NCI-H1436 (cell line): ENCODE measurements around the gene HAUS7.
A peak's percentile ranks its signal among the peaks of the same experiment; 100 is the strongest.
"Not testable (repeated sequence)": the region's sequence is repeated elsewhere in the genome, so short reads cannot be mapped to it uniquely, and the experiment has no call there.

Experiments used
- DNase-seq: peaks from one replicate; lab custom pipeline; 2025; lab: John Stamatoyannopoulos, UW

The HAUS7 gene

DNA sequence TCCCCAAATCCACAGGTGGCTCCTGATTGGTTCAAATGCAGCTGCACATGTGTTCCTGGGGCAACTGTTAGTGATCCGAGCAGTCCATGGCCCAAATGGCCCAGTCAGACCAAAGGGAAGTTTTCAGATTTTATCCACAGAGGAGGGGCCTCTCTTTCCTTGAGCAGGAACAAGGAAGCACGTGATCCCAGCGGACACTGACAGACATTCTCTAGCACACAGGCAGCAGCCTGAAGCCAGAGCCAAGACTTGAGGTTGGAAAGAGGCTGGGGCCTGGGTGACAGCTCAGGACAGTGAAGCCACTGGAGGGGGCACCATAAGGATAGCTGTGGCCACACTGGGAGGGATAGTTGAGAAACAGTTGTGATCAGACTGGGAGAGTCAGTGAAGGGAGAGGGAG, 62.6 kb downstream of the HAUS7 start:
- DNase-seq = no peak

- DNase-seq = no peak
Measured at GRCh38 chrX:153406903-153407302, 63.5 kb downstream of the HAUS7 start.

GRCh38 chrX:153406011-153406410, 64.4 kb downstream of the HAUS7 start:
- DNase-seq = no peak

- no peak for DNase-seq
Measured at GRCh38 chrX:153405426-153405825, 65.0 kb downstream of the HAUS7 start.

GRCh38 chrX:153404333-153404732, 66.0 kb downstream of the HAUS7 start:
- not testable (repeated sequence) for DNase-seq

- no peak for DNase-seq
Measured at GRCh38 chrX:153401133-153401764, 69.1 kb downstream of the HAUS7 start, which contains the start of gene PNMA6E. Gene PNMA6E, minus strand, starts transcription at chrX:153401350. Its CDS starts 2,501 bp downstream, at chrX:153398849.

GRCh38 chrX:153400146-153401132, 69.9 kb downstream of the HAUS7 start:
- DNase-seq = peak; percentile 53

DNA sequence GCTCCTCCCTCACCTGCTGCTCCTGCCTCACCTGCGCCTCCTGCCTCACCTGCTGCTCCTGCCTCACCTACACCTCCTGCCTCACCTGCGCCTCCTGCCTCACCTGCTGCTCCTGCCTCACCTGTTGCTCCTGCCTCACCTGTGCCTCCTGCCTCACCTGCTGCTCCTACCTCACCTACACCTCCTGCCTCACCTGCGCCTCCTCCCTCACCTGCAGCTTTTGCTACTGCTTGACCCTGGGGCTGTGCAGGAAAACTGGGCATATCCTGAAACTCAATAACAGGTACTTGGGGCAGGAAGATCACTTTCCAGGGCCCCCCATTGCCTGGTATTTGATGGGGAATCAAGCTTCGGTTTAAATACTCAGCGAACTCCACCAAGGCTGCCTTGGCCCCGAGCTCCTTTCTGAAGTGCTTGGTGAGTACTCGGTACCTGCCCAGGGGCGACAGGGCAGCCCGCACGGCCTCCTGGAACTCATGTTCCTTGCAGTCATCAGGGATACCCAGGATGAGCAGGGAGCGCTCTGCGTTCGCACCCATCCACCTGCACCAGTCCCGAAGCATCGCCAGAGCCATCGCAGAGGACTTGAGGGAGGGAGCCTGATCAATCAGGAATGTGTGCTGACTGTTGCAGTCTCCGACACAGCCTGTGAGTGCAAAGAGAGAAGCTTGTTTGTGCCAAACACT, 72.0 kb downstream of the HAUS7 start:
- no peak for DNase-seq
